Suppressor macrophage (primary cell): Measurements from ENCODE around the gene TACC3.

Experiments used
- DNase-seq, 4 experiments: peaks; one replicate each; pipeline ENCODE4 v3.0.0-alpha.2; 2020 to 2022

The TACC3 gene

GRCh38 chr4:1746919-1747602, 25.7 kb downstream of the TACC3 start:
- no peak for DNase-seq

- no peak for DNase-seq
These were observed 26.3 kb downstream of the TACC3 start for GRCh38 chr4:1747603-1747967.

- DNase-seq: peak; percentile 71 to 88 (median 80)
These were observed 27.2 kb downstream of the TACC3 start for GRCh38 chr4:1748465-1748995.

- DNase-seq: no peak
These were observed 28.0 kb downstream of the TACC3 start for GRCh38 chr4:1749370-1749769.

- DNase-seq: no peak
These were observed 28.5 kb downstream of the TACC3 start for GRCh38 chr4:1749826-1750225.

- no peak for DNase-seq
These were observed 29.2 kb downstream of the TACC3 start for GRCh38 chr4:1750381-1751154.

GRCh38 chr4:1751155-1751918, 30.0 kb downstream of the TACC3 start:
- DNase-seq: no peak

- no peak for DNase-seq
These were observed 30.6 kb downstream of the TACC3 start for GRCh38 chr4:1751919-1752283.

GRCh38 chr4:1752284-1753041, 31.1 kb downstream of the TACC3 start:
- peak; percentile 53 to 75 (median 65) for DNase-seq

- no peak for DNase-seq
These were observed 32.0 kb downstream of the TACC3 start for GRCh38 chr4:1753294-1753696.

- DNase-seq: no peak
These were observed 32.5 kb downstream of the TACC3 start for GRCh38 chr4:1753697-1754311.

GRCh38 chr4:1754336-1754735, 33.0 kb downstream of the TACC3 start:
- DNase-seq: no peak

- DNase-seq: no peak
These were observed 34.0 kb downstream of the TACC3 start for GRCh38 chr4:1755297-1755696.

- no peak for DNase-seq
These were observed 34.8 kb downstream of the TACC3 start for GRCh38 chr4:1756079-1756478.

GRCh38 chr4:1756893-1757779, 35.8 kb downstream of the TACC3 start:
- no peak for DNase-seq

GRCh38 chr4:1757836-1758235, 36.5 kb downstream of the TACC3 start:
- no peak for DNase-seq

GRCh38 chr4:1758306-1759121, 37.2 kb downstream of the TACC3 start:
- peak in 1 of 4 experiments; percentile 31 for DNase-seq

GRCh38 chr4:1759170-1759817, 38.0 kb downstream of the TACC3 start:
- no peak for DNase-seq

GRCh38 chr4:1759818-1760223, 38.5 kb downstream of the TACC3 start:
- DNase-seq: no peak
